Measurements from ENCODE around the gene RYR2.

Gene RYR2

GRCh38 chr1:237772009-237772408, 730.0 kb downstream of the RYR2 start:
- no peak overlapping the region for H2AFZ ChIP-seq (ENCODE audit: low read depth, low read length)

DNA sequence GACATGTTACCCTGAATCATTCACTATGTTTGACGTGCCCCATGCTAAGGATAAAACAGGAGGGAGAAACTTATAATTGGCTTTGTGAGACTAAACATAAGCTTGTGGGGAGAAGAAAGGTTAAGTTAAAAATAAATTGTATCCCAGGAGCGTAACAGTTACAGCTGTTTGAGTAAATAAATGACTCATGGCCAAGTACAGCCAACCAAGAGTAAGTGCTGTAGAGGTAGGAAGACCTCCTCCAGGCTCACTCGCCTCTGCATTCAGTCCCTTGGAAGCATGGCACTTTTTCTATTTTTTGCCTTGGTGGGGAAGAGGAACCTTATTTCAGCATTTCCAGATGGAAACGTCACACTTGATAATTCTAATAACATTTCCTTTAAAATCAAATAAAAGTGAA, 732.3 kb downstream of the RYR2 start:
- Histone ChIP-seq H2AFZ (ENCODE audit: low read depth, low read length) (no peak overlapping the region), H3K9me3 (ENCODE audit: insufficient read depth, low read length) (no peaks in the 10 kb centered on the region)
- no peak for TF ChIP-seq EZH2phosphoT487 (IDR thresholded peaks at IDR 0.05; ENCODE audit: low read depth)
- TF ChIP-seq, protein P1, sequence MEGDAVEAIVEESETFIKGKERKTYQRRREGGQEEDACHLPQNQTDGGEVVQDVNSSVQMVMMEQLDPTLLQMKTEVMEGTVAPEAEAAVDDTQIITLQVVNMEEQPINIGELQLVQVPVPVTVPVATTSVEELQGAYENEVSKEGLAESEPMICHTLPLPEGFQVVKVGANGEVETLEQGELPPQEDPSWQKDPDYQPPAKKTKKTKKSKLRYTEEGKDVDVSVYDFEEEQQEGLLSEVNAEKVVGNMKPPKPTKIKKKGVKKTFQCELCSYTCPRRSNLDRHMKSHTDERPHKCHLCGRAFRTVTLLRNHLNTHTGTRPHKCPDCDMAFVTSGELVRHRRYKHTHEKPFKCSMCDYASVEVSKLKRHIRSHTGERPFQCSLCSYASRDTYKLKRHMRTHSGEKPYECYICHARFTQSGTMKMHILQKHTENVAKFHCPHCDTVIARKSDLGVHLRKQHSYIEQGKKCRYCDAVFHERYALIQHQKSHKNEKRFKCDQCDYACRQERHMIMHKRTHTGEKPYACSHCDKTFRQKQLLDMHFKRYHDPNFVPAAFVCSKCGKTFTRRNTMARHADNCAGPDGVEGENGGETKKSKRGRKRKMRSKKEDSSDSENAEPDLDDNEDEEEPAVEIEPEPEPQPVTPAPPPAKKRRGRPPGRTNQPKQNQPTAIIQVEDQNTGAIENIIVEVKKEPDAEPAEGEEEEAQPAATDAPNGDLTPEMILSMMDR (IDR thresholded peaks at IDR 0.05; ENCODE audit: low read depth, low read length): no peak

More at GRCh38 chr1:237772009-237772408, 730.0 kb downstream of the RYR2 start:
- Histone ChIP-seq H3K9ac (ENCODE audit: low read length) (no peak overlapping the region), H4K20me1 (ENCODE audit: insufficient read depth, low read length) (no peaks in the 10 kb centered on the region), H3K9me3 (ENCODE audit: insufficient read depth, low read length) (no peaks in the 10 kb centered on the region), H3K79me2 (ENCODE audit: low read length) (no peaks in the 10 kb centered on the region), H3K27ac (ENCODE audit: low read length) (no peak overlapping the region), H3K4me3 (ENCODE audit: low read length) (no peak overlapping the region), H3K4me1 (ENCODE audit: low read length) (peaks cover 14% of the 10 kb centered on the region), H3K36me3 (replicated peaks; ENCODE audit: low read depth, low read length) (no peaks in the 10 kb centered on the region), H3K4me2 (ENCODE audit: low read length) (no peak overlapping the region), H3K27me3 (ENCODE audit: low read depth, low read length) (no peaks in the 10 kb centered on the region)
- no peak for TF ChIP-seq EZH2phosphoT487 (IDR thresholded peaks at IDR 0.05; ENCODE audit: low read depth)
- TF ChIP-seq, protein P1 (IDR thresholded peaks at IDR 0.05; ENCODE audit: low read depth, low read length): no peak

GRCh38 chr1:237779356-237779755, 737.4 kb downstream of the RYR2 start:
- no peaks in the 10 kb centered on the region for H3K27me3 ChIP-seq (ENCODE audit: low read depth, low read length)
- no peaks in the 10 kb centered on the region for H3K79me2 ChIP-seq (ENCODE audit: low read length)
- TF ChIP-seq, protein P1 (IDR thresholded peaks at IDR 0.05; ENCODE audit: low read depth, low read length): no peak
- no peak for TF ChIP-seq EZH2phosphoT487 (IDR thresholded peaks at IDR 0.05; ENCODE audit: low read depth)

More for the DNA sequence above, 732.3 kb downstream of the RYR2 start:
- Histone ChIP-seq H3K36me3 (replicated peaks; ENCODE audit: low read depth, low read length) (no peaks in the 10 kb centered on the region), H3K4me2 (ENCODE audit: low read length) (no peak overlapping the region), H3K4me3 (ENCODE audit: low read length) (no peak overlapping the region), H4K20me1 (ENCODE audit: insufficient read depth, low read length) (no peaks in the 10 kb centered on the region), H3K4me1 (ENCODE audit: low read length) (peaks cover 9% of the 10 kb centered on the region), H3K9ac (ENCODE audit: low read length) (no peak overlapping the region), H3K79me2 (ENCODE audit: low read length) (no peaks in the 10 kb centered on the region), H3K27me3 (ENCODE audit: low read depth, low read length) (no peaks in the 10 kb centered on the region), H3K27ac (ENCODE audit: low read length) (no peak overlapping the region)

DNA sequence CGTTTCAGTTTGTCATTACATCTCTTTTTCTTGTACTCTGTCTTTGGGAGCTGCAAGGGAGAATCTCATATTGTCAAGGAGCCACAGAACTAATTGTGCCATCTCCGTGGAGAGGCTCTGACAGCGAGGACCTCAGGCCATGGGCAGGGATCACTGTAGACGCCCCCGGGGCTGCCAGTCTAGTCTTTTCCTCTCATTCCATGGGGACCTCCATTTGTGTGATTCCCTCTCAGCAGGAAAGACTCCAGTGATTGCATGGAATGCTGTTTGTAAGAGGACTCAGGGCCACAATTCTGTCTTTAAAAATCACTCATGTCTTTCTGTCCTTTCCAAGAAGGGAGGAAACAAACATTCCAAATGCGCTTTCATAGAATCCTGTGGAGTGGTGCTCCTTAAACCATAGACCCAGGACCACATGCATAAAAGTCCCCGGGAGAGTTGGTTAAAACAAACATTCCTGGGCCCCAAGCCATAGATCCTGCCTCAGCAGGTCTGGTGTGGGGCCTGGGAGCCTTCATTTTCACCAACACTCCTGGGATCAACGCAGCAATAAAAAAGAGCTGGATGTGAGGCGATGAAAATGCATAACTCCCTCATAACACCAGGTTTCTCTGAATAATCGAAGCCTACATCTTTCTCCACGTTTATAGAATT, 744.2 kb downstream of the RYR2 start:
- Histone ChIP-seq H3K9ac (ENCODE audit: low read length) (no peak overlapping the region), H3K27ac (ENCODE audit: low read length) (no peak overlapping the region), H2AFZ (ENCODE audit: low read depth, low read length) (no peak overlapping the region), H3K4me1 (ENCODE audit: low read length) (no peaks in the 10 kb centered on the region), H3K36me3 (replicated peaks; ENCODE audit: low read depth, low read length) (no peaks in the 10 kb centered on the region), H3K4me3 (ENCODE audit: low read length) (no peak overlapping the region), H3K9me3 (ENCODE audit: insufficient read depth, low read length) (no peaks in the 10 kb centered on the region), H3K4me2 (ENCODE audit: low read length) (no peak overlapping the region), H3K79me2 (ENCODE audit: low read length) (no peaks in the 10 kb centered on the region), H3K27me3 (ENCODE audit: low read depth, low read length) (no peaks in the 10 kb centered on the region), H4K20me1 (ENCODE audit: insufficient read depth, low read length) (no peaks in the 10 kb centered on the region)
- TF ChIP-seq EZH2phosphoT487 (IDR thresholded peaks at IDR 0.05; ENCODE audit: low read depth): no peak
- TF ChIP-seq, protein P1 (IDR thresholded peaks at IDR 0.05; ENCODE audit: low read depth, low read length): no peak

More at GRCh38 chr1:237779356-237779755, 737.4 kb downstream of the RYR2 start:
- no peak overlapping the region for H3K9ac ChIP-seq (ENCODE audit: low read length)
- H3K9me3 ChIP-seq (ENCODE audit: insufficient read depth, low read length): no peaks in the 10 kb centered on the region
- H3K4me1 ChIP-seq (ENCODE audit: low read length): no peaks in the 10 kb centered on the region
- H4K20me1 ChIP-seq (ENCODE audit: insufficient read depth, low read length): no peaks in the 10 kb centered on the region
- no peaks in the 10 kb centered on the region for H3K36me3 ChIP-seq (replicated peaks; ENCODE audit: low read depth, low read length)
- no peak overlapping the region for H3K27ac ChIP-seq (ENCODE audit: low read length)
- no peak overlapping the region for H3K4me2 ChIP-seq (ENCODE audit: low read length)
- H3K4me3 ChIP-seq (ENCODE audit: low read length): no peak overlapping the region
- 0 out of 2 replicates have a peak overlapping the region, but pooled peaks have one; percentile 36 for H2AFZ ChIP-seq (ENCODE audit: low read depth, low read length)

Measured in OCI-LY3 (cell line).